ENCODE data around the gene TCF7L1. TPM values are rescaled to one million over a fixed set of nuclear protein-coding genes. Genes with fewer than 3 reads are reported as not detected.

The TCF7L1 gene
- total and polyA plus RNA-seq, 2 of the 13 experiments (the other 11 are each of a cell fraction or from before 2014, with no cell fraction given) = 0.04 to 0.15 TPM

- TF ChIP-seq EHMT2 (IDR thresholded peaks at IDR 0.05; ENCODE audit: borderline replicate concordance, low read depth, low read length) (peak; percentile 26; the same call in 1 of the 2 replicates), ZIK1 (CRISPR knock-in tag; IDR thresholded peaks at IDR 0.05; ENCODE audit: borderline replicate concordance, low read depth) (no peak), ZNF782 (CRISPR knock-in tag; IDR thresholded peaks at IDR 0.05; ENCODE audit: borderline replicate concordance) (peak; percentile 69; the same call in 1 of the 2 replicates), PATZ1 (CRISPR knock-in tag; IDR thresholded peaks at IDR 0.05) (peak; percentile 23; the same call in 1 of the 2 replicates), ZBTB7A (CRISPR knock-in tag; IDR thresholded peaks at IDR 0.05) (0 out of 2 replicates have a peak, but pooled peaks have one; percentile 35), NPAS2 (CRISPR knock-in tag; IDR thresholded peaks at IDR 0.05; ENCODE audit: borderline replicate concordance) (no peak), BRD4 (CRISPR knock-in tag; IDR thresholded peaks at IDR 0.05) (0 out of 2 replicates have a peak, but pooled peaks have one; percentile 45), ERF (CRISPR knock-in tag; IDR thresholded peaks at IDR 0.05) (peak; percentile 39; the same call in 1 of the 2 replicates), PHF21A (CRISPR knock-in tag; IDR thresholded peaks at IDR 0.05) (peak; percentile 67; the same call in 1 of the 2 replicates), LCORL (IDR thresholded peaks at IDR 0.05) (no peak), LCORL (CRISPR knock-in tag; IDR thresholded peaks at IDR 0.05) (peak; percentile 43; the same call in 1 of the 2 replicates), ZNF512 (CRISPR knock-in tag; IDR thresholded peaks at IDR 0.05) (peak; percentile 53; the same call in 1 of the 2 replicates), ATF4 (CRISPR knock-in tag; IDR thresholded peaks at IDR 0.05) (0 out of 4 replicates have a peak, but pooled peaks of 1 of the 2 experiments have one; percentile 9), MAFK (conservative IDR thresholded peaks at IDR 0.05 in 1 of 2, IDR thresholded peaks at IDR 0.05 in 1 of 2; ENCODE audit: low read length in 2 of 2) (no peak)
Measured at GRCh38 chr2:85175369-85176299, 42.4 kb downstream of the TCF7L1 start (continued).

Measured in HepG2 (cell line).